HG03108 (cell line): ENCODE measurements around the gene SAMD7.

ENCODE experiments used
- ATAC-seq: cut with Tn5 transposase; IDR thresholded peaks from one replicate; pipeline ENCODE4 v1.9.1; 2021; ENCODE audit warnings: moderate library complexity; ENCODE audit not compliant: unreplicated experiment

Gene SAMD7

DNA sequence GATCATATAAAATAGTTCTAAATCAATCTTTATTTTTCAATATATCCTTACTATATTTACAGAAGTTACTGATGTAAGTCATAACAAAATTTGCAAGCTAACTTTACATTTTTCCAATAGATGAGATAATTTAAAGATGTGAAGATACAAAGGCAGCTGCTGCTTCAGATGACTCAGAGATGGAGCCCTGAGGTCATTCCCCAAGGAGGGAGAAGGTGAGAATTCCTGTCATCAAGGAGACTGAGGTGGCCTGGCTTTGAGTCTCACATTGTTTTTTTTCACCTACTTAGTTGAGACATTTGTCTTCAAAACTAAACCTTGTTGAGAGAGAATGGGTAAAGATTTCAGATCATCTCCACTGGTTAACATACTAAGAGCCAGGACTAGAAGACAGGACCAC is 3.9 kb upstream of the SAMD7 start:
- ATAC-seq, result no peak

DNA sequence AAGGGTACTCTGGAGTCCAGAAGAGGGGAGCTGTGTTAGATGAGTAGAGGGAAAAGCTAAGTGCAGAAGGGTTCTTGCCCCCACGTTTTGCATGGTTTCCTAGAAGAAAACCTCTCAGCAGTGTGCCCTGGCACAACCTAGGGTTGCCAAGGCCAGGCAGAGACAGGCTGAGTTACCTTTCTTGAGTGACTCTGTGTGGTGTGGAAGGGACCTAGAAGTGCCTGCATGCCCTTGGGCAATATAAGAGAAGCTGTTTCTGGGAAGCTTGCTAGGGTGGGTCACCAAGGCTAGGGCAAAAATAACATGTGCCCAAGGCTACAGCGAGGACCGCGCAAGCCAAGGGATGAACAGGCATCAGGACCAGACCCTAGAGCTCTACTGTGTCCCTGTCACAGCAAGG is 3.4 kb upstream of the SAMD7 start:
- no peak for ATAC-seq

DNA sequence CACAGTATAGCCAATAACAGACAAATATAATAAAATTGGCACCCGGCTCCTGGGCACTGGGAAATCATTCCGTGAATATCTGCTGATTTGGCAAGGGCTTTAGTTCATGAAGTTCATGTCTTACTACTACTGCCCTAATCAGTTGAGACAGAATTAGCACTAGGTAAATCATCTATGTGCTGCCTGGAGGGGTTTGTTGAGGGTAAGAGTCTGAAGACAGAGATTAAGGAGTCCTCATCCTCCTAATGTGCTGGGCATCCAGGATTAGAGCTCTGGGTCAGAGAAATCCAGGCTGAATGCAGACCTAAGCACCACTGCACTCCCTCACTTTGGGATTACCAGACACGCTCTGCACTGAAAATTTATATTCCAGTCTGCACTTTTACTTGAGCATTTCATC is 2.0 kb downstream of the SAMD7 start:
- ATAC-seq, result no peak

DNA sequence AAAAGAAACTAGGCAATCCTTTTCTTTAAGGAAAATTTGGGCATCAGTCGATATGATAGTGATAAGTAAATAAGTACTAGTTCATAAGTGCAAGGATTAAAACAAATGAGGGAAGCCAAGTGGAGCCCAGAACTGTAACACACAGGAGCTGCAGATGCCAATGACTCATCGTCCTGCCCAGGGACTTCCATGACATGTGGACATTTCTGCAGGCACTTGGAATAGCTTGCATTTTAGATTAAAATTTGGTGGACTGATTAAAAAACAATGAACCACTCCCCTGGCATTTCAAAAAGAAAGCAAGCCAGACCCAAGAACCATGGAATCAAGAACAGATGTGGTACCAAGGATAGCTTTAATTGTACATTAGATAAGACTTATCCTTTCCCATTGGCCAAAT is 2.9 kb downstream of the SAMD7 start:
- ATAC-seq, result no peak

DNA sequence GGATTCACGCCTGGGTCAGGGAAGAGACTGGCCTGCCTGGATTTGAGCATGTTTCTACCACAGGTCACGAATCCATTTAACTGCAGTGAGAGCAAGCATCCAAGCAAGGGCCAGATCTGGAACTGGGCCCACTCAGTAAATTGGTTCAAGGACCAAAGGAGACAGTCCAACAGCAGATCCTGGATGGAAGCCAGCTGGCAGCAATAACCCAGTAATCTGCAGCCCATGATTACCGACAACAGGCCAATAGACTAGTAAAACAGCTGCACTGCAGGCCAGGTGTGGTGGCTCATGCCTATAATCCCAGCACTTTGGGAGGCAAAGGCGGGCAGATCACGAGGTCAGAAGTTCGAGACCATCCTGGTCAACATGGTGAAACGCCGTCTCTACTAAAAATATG is 11.8 kb downstream of the SAMD7 start:
- ATAC-seq, result no peak

DNA sequence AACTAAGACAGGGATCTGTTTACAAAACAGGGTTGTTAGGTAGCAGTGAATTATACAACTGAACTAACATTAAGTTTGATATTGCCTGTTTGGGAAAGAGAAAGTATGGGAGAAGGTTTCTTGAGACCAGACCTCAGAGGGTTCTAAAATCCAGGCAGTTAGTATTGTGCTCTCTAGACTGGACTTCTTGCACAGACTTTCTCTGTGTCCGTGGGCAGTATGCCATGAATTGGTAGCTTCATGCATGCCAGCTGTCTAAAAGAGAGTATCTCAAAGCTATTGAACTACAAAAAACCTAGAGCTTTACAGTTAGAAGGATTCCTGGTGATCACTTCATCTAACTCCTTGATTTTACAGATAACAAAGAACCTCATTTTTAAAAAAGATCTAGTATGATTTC is 12.5 kb downstream of the SAMD7 start:
- no peak for ATAC-seq

DNA sequence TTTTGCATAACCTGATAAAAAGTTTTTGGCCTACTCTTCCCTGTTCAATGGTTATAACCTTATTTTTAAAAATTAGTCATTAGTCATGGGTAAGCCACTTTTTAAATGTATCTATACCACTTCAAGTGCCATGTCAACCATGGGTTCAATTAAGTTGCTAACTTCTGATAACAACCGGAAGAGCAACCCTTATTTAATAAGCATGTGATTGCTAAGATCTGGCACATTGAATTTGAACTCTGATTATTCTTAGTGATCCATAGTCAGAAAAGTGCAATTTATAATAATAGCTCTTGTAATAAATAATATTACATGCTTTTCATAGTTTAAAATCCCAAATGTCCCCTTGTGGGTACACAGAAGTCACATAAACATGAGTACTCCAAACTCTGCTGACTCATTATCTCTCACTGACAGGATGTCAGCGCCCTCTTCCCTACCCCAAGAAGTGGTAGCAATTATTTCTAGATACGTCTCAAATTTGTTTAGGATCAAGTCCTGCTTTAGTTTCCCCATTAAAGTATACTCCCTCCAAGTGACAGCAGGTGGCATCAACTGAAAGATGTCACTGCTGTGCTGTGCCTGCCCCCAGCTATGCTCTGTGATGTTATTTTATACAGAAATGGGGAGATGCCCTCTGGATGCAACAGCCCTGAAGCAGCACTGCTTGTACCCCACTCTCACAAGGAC is 18.6 kb downstream of the SAMD7 start:
- ATAC-seq, result no peak

DNA sequence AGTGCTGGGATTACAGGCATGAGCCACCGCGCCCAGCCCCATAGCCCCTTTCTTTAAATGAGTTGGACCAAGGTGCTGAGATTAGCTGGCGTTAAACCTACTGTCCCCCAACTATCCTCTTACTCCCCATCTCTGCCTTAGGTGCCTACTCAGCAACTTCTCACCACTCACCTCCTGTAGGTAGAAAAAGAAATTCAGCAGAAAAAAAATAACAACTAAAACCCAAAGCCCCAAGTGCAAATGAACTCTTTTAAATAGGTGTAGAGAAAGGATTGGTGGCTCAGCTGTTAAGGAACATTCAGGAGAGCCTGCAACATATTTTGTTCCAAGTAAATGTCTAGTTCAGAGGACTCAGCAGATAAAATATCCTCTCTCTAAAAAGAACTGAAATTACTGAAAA is 19.5 kb downstream of the SAMD7 start:
- ATAC-seq, result no peak

DNA sequence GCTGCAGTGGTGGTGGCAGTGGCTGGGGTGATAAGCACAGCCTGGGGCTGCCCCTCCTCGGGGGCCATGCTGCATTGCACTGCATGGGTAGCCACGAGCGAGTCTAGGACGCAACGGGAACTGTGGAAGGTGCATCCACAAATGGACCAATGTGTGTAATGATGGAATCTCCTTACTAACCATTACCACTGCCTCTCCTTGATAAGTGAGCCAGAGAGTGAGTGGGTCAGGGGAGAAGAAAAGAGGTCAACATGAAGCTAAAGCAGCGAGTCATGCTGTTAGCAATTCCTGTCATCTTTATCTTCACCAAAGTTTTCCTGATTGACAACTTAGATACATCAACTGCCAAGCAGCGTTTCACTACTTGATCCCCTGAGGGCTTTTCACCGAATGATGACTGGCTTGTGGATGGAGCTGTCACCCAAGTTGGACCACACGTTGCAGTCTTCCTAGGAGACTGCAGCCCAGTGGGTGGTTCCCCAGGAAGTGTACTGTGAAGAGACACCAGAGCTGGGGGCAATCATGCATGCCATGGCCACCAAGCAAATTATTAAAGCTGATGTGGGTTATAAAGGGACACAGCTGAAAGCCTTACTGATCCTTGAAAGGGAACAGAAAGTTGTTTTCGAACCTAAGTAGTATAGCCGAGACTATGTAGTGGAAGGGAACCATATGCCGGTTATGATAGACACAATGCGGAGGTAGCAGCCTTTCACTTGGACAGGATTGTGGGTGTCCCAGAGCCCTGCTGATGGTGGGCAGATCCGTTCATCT is 20.6 kb downstream of the SAMD7 start:
- peak; percentile 95 for ATAC-seq

DNA sequence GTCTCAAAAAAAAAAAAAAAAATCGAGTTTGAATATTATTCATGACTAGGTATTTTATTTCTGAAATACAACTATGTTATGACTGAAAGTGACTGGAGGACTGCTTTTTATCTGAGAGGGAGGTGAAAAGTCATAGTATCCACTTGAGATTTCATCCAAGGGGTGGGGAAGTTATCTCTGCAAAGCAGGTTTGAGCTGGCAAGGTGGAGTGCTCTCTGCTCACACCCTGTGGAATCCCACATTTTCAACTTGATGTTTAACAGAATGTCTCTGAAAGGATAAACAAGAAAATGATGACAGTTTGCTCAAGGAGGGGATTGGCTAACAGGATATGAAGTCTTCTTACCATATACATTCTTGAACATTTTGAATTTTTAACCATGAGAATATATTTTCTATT is 27.9 kb downstream of the SAMD7 start:
- no peak for ATAC-seq

DNA sequence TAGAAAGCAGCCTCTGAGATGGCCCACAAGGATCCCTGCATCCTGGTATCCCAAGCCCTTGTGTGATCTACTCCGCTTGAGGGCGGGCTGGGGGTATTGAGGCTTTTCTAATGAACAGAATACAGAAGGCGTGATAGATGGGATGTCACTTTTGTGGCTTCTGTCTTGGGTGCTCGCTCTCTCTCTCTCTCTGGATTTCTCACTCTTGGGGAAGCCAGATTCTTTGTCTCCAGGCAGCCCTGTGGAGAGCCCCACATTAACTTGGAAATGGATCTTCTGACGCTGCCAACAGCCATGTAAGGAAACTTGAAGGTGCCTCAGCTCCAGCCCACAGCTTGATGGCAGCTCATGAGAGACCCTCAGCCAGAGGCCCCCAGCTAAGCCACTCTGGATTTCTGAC is 28.4 kb downstream of the SAMD7 start:
- ATAC-seq, result no peak

DNA sequence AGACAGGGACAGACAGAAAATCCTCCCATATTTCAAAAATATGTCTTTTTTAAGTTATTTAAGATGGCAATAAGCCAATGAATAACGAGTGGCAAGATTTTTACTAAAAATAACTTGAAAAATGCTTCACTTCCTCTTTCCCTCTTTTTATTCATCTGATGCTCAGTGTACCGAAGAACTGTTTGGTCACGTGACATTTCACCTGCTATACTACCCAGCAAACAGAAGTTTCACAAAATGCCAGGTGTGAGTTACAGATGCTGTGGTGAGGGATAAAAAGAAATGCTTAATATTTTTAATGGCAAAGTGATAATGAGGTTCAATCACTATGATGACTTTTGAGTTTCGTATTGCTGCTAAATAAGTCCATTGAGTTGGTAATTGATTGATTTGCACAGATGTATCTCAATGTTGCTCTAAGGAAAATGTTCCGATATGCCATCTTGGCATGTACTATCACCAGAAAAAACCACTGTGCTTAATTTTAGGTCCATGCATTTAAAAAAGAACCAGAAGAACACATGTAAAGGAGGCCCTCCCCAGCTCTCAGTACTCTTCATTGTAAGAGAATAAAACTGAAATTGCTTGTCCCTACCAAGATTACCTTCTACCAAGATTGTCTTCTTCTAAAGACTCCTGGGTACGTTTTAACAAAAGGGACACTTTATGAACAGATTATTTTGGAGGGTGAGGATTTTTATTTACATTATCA is 29.3 kb downstream of the SAMD7 start:
- peak; percentile 63 for ATAC-seq

DNA sequence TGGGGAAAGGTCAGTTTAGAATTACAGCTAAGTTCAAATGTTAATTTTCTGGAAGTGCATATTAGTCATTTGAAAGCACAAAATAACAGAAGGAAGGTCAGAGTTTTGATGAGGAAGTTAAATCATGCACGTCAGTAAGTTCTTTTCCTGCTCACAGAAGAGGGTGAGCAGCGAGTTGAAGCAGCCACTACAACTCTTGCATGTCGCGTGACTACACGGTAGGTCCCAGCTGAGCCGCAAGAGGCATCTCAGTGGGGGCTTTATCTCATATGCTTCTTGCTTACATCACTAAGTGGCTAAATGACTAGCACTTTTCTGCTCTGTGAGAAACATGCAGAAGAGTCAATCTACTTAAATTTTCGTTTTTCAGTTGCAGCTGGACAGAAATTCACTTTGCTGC is 33.9 kb downstream of the SAMD7 start:
- ATAC-seq, result peak; percentile 88

DNA sequence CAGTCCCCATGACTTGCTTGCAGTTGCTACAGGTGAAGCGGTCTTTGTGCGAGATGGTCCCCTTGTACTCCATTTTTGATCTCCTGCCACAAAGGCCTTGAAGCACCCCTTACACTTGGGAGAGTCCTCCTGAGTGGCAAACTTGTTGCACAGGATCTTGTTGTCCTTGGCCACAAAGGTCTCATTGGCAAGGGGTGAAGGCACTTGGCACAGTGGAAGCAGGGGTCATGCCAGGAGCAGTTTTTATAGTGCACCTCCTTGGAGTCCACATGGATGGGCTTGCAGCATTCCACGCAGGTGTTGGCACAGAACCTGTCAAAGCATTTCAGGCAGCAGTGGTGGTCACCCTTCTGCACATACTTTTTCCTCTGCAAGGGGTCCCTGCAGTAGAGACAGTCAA is 35.0 kb downstream of the SAMD7 start:
- ATAC-seq, result no peak

DNA sequence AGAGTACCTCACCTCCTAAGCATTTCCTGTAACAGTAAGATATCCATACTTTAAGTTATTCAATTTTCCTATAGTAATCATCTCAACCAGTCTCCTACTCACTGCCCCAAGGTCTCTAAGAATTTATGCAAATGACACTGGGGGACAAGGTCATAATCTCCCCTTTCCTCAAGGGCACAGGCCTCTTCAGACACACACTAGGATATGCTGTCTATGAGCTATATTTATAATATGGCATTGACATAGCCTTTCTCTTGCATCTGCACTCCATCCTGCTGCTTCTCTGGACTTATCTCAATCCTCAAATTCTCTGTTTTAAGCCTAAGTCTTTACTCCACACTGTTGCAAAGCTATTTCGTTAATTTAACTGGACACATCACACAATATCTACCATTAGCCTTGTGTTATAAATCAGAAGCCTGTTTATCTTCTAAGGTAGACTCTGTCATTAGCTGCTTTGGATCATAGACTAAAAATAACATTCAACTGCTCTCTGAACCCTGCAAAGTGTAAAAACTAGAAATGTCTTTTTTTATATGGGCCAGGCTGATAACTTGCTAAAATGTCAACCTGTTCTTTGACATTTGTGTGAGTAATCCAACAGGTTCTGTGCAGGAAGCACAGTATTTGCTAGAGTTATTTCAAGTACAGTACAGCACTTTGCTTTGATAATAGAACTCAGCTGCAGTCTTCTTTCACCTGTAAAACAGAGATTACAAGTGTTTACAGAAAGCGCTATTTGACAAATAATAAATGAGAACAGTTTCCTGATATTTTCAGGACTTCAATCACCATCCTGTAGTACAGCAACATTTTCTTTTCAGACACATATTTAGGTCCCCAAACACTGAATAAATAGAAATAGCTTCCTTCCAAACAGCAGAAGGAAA is 37.4 kb downstream of the SAMD7 start:
- no peak for ATAC-seq

DNA sequence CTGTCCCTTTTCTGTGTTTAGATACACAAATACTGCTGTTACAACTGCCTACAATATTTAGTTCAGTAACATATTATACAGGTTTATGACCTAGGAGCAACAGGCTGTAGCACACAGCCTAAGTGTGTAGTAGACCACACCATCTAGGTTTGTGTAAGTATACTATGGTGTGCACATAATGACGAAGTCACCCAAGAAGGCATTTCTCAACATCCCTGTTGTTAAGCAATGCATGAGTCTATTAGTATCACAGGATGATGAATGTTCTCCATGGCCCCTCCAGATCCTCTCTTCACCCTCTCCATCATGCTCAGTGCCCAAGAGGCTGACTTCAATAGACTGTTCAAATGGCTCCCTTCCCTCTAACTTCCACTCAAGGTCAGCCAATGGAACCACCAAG is 40.7 kb downstream of the SAMD7 start:
- no peak for ATAC-seq

DNA sequence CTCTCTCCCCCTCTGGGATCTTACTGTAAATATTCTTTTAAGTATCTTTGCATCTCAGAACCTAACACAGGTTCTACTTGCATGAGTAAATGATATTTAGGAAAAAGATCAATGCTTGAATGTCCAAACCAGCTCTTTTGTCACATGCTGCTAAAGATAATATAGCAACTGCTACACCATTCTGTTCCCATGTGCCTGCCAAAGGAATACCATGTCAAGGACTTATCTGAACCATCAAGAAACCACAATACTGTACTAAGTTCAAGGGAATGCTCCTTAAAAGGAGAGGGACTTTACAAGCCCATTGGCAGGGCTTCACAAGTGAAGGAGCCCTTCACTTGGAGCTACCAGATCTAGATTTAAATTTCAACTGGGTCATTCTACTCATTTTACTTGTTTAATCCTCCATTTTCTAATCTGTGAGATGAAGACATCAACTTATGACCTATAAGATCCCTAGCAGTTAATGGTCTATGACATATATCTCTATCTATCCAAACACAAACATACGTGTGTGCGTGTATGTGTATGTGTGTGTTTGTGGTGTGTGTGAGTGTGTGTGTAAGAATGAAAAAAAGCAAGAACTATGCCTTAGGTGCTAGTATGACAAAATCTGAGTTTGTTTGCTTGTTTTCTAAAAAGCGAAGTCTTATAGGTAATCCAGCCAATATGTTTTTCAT is 42.2 kb downstream of the SAMD7 start:
- no peak for ATAC-seq

DNA sequence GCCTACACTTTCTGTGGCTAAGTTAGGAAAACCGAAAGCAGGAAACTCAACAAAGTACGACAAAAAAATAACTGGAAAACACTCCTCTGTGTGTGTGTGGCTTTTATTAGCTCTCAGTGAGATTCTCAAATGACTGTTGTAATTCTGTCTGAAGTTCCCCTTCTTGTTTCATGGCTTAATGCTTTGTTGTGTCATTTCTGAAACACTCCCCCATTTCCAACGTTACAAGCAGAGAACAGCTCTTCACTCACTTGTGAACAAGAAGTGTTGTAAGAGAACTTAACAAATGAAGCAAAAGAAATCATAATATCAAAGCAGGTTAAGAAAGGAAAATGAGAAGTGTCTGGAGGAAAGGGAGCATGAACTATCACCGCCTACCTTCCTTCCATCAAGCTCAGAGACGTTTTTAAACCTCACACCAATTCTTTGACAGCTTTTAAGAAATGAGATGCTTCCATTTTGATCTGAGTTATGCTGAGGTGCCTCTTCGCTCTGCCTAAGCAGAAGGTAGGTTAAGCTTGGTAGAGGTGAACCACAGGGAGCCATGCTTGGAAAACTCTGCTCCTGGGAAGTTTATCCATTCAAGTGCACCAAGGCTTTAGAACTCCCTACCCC is 42.9 kb downstream of the SAMD7 start:
- ATAC-seq, result no peak

DNA sequence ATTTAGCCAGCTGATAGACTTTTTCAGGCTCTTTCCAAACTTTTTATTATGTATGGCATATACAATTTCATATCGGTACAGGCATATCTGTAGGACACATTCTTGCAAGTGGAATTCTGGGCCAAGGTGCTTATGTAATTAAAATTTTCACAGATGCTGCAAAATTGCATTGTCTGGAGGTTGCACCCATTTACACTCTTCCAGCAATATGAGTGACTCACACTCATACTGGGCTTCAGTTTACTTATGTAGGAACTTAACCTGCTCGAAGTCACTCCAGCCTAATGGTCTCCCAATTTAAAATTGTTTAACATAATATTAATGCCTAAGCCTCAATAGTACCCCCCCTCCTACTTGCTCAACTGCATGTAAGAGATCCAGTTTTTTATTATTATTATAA is 44.0 kb downstream of the SAMD7 start:
- ATAC-seq, result no peak

DNA sequence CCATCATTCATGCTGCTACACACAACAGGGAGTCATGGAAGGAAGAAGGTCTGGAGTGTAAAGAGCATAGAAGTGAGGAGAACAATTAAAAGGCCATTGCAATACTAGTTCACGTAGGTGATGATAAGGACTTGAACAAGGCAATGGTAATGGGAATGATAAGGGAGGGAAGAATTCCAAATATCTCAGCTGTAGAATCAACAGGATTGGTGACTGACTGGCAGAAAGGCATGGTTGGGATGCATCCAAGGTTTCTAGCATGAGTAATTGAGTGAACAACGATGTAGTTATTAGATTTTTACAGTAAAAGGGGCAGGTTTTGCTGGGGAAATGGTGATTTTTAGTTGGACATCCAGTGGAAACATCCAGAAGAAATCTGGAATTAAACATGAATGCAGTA is 52.8 kb downstream of the SAMD7 start:
- no peak for ATAC-seq
